Measurements from ENCODE around the gene SETDB1.

The SETDB1 gene

DNA sequence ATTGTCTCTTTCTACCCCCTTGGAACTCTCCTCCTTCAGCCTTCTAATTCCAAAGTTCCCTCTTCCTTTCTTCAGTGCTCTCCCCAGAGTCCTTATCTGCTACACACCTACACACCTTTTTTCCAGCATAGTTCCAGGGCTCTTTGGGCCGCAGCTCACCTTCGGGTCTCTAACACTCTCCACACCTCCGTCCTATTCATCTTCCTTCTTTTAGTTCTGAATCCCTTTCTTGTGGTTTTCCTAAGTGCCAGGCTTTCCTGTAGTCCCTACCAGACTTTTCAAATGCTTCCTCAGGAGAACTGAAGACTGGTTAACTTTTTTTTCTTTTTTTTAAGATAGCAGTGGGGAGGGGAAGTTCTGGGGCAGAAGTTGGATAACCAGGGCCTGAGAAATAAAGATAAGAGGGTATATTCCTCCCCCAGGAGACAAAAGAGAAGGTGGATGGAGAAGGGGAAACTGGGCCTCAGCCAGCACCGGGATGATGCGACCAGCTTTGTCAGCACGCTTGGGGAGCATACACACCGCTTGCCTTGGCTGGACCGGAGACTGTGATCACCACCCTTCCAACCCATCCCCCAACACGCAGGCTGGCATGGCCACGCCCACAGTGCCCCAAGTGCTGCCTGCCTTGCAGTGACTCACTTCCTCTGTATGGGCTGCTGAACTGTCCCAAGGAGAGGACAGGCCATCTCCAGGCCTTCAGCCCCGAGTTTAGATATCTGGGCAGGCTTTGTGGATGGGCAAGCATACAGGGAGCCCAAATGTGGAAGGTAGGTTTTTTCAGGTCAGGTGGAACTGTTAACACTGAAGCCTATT, 50.9 kb downstream of the SETDB1 start:
- DNase-seq: peak; percentile 64

- DNase-seq: peak; percentile 87
Observed at GRCh38 chr1:150979092-150980056, 53.2 kb downstream of the SETDB1 start.

GRCh38 chr1:150981177-150981804, 55.1 kb downstream of the SETDB1 start:
- DNase-seq: no peak

- DNase-seq: no peak
Observed at GRCh38 chr1:150981805-150982712, 55.9 kb downstream of the SETDB1 start, which contains the start of gene ANXA9. TSS of gene ANXA9 (plus strand) at chr1:150982292. CDS start at chr1:150983106, 814 bp downstream.

DNA sequence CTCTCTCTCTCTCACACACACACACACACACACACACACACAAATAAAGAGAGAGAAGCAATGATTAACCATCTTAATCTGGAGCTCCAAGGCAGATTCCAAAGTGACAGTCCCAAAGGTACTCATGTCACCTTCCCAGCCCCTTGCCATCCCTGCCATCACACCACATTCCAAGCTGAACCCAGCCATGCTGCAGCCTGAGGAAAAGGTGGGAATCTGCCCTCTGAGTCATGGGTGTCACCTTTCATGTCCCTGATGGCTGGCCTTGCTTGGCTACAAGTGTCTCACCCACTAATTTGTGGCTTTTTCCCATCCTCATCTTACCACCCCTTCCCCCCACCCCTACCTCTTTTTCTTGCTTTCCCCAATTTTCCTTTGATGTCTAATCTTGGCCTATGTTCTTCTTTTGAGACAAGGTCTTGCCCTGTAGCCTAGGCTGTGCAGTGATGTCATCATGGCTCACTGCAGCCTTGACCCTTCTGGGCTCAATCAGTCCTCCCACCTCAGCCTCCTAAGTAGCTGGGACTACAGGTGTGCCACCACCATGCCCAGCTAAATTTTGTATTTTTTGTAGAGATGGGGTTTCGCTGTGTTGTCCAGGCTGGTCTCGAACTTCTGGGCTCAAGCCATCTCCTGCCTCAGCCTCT, 59.1 kb downstream of the SETDB1 start:
- no peak for DNase-seq

GRCh38 chr1:150987924-150988323, 61.8 kb downstream of the SETDB1 start:
- no peak for DNase-seq

GRCh38 chr1:150992626-150993025, 66.5 kb downstream of the SETDB1 start:
- no peak for DNase-seq

- DNase-seq: no peak
Observed at GRCh38 chr1:150994248-150994647, 68.1 kb downstream of the SETDB1 start.

- no peak for DNase-seq
Observed at GRCh38 chr1:150995460-150995859, 69.3 kb downstream of the SETDB1 start.

- DNase-seq: no peak
Observed at GRCh38 chr1:150995896-150996295, 69.7 kb downstream of the SETDB1 start.

DNA sequence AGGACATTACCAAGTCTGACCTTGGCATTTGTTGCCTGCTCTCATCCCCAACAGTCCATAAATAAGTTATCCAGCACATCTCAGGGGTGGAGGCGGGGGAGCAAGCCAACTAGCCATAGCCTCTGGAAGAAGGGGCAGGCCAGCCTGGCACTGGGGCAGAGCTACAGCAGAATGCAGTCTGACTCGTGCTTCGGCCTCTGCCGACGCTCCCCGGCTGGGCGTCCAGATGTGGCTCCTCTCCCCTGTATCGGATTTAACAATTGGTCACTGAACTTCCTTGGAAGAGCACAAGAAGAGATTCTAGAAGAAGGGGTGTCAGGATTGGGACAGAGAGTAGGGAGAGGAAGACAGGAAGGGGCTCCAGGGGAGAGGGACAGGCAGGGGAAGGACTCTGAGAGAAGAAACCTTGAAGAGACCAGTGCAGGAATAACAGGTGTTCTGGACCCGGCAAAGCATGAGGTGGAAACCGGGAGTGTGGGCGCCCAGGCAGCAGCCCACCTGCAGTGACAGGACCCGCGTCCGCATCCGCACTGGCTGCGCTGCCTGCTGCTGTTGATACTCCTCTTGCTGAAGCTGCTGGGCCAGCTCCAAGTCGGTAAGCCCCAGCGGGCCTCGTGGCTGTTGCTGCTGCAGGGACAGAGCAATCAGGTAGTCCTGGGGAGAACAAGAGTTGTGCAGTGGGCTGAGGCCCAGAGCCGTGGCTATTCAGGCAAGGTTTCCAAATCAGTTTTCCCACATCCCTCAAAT, 71.1 kb downstream of the SETDB1 start:
- DNase-seq: no peak

DNA sequence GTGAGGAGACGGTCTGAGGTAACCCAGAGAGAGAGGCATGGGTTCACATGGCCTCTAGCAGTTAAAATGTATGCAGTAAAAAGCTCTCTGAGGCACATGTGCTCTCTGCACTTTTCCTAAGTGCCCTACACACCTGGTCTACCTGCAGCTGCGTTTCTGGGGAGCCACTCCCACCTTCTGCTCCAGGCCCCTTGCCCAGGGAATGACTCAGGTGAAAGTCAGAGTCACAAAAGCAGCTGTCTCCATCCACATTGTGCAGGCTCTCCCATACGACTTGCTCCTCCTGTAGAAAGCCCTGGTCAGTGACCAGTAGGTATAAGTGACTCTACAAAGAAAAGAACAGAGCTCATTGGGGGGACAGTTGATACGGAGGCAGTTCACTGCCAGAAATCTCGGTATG, 71.8 kb downstream of the SETDB1 start:
- no peak for DNase-seq

GRCh38 chr1:150999051-150999674, 73.0 kb downstream of the SETDB1 start:
- no peak for DNase-seq

DNA sequence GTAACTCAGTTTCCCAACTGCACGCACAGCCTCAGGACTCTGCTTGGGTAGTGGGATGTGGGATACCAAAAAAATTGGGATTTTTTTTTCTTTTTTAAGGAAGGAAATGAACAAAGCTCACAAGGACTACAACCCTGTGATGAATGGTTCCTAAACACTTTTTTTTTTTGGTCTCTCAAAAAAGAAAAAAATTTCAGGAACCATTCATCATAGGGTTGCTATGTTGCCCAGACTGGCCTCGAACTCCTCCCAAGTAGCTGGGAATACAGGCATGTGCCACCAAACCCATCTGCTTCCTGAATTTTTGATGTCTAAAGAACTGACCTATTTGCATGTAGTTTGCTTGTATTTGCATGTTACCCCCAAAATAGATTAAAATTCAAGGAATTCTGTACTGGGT, 73.8 kb downstream of the SETDB1 start:
- DNase-seq: no peak

DNA sequence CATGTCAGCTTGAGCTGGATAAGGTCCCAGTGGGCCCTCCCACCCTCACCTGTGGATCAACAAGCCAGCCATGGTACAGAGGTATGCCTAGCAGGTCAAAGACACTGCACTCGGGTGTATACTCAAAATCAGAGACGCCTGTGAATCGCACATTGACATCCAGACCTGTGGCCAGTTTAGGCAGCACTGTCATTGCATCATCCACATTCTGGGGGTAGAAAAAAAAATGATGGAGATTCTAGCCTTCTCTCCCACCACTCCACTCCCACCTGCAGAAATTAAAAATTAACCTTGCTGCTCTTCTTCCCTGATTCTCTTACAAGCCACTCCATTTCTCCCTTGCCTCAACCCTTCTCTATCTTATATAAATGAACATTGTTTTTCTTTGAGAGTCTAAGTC, 74.2 kb downstream of the SETDB1 start:
- no peak for DNase-seq

DNA sequence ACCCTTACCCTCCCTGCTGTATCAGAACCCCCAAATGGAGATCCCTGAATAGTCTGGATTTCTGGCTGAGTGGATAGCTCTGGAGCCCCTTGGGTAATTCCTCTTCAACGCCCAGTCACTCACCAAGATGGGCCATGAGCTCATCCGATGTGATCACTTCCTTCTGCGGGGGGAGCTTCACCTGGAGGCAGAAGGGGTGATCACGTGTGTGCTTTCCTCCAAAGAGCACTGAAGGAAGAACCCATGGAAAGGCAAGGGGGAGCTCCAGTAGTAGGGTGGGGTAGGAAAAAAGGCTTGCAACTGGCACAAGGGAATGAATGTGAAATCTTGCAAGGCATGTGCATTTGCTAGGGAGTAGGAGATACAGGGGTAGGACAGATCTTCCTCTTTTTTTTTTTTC, 75.4 kb downstream of the SETDB1 start:
- no peak for DNase-seq

DNA sequence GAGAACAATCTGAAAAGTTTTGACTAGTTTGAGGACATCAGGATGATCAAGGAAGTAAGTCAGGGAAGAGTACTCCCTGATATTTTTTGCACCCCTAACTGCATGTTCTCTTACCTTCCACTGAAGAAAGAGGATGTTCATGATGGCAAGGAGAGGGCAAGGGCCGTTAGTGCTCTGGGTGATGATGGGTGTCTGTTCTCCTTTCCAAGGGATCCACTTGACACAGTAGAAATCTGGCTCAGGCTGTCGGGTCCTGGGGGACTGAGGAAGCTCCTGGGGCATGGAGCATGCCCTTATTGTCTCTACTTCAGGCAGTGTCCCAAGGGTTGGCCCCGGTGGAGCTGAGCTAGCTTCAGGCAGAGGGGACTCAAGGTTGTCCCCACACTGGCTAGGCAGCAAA, 75.9 kb downstream of the SETDB1 start:
- no peak for DNase-seq

GRCh38 chr1:151002611-151003010, 76.4 kb downstream of the SETDB1 start:
- DNase-seq: no peak

- DNase-seq: no peak
Observed at GRCh38 chr1:151003180-151003579, 77.0 kb downstream of the SETDB1 start.

GRCh38 chr1:151005729-151006319, 79.7 kb downstream of the SETDB1 start:
- DNase-seq: no peak

All from activated naive CD4-positive, alpha-beta T cell treated with anti-CD3 and anti-CD28 coated beads, Interleukin-2, amount 50 U/mL, for 16 hours (primary cell).